Spleen (tissue), 7 donors: Measurements from ENCODE around the gene AKR1C1.

ENCODE experiments used
- CTCF ChIP-seq, 11 experiments: fragments of 200-600 bp in 7 of 11; fragments of 450-650 bp in 4 of 11; sonication (generic) in 4 of 11; IDR thresholded peaks in 8 of 11; conservative IDR thresholded peaks in 3 of 11; 1 replicate in 7 of 11; 2 replicates in 4 of 11; pipeline versions ENCODE4 v1.4.0 to v1.8.0; 2016 to 2021; ENCODE audit warnings: antibody characterized with exemption in 11 of 11, inconsistent platforms in 4 of 11, mild to moderate bottlenecking in 1 of 11
- POLR2A ChIP-seq, 3 donors: fragments of 450-650 bp; IDR thresholded peaks; one replicate each; pipeline ENCODE4 v1.5.1; 2017; ENCODE audit warnings: antibody characterized with exemption in 3 of 3, mild to moderate bottlenecking in 1 of 3
- donor health status: DM: no; HTN: no; CAD: no; lungs with moderate emphysema.
- donor health status: DM: no; HTN: no; CAD: no.
- donor health status: DM: no; HTN: no; CAD: no.

DNA sequence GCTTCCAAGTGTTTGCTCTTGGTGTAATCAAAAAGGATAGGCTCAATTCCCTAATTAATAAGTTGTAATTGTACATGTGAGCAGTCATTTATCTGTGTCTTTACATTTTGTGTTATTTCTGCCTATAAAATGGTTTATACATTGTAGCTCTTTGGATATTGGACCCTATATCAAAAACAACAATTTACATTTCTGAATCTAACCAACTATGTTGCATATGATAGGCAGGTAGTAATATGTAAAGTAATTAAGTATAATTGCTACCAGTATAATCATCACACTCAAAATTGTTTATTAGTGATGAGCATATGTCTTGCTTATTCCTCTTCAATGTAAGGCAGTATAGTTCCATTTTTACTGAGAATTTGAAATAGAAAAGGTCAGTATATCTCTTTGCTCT lies 13.8 kb downstream of the AKR1C1 start:
- TF ChIP-seq CTCF (IDR thresholded peaks at IDR 0.05 in 8 of 11, conservative IDR thresholded peaks at IDR 0.05 in 3 of 11) (no peak), POLR2A (IDR thresholded peaks at IDR 0.05) (no peak)
